ENCODE measurements around the gene CBLN3.
A peak's percentile ranks its signal among the peaks of the same experiment; 100 is the strongest.

CBLN3 gene

DNA sequence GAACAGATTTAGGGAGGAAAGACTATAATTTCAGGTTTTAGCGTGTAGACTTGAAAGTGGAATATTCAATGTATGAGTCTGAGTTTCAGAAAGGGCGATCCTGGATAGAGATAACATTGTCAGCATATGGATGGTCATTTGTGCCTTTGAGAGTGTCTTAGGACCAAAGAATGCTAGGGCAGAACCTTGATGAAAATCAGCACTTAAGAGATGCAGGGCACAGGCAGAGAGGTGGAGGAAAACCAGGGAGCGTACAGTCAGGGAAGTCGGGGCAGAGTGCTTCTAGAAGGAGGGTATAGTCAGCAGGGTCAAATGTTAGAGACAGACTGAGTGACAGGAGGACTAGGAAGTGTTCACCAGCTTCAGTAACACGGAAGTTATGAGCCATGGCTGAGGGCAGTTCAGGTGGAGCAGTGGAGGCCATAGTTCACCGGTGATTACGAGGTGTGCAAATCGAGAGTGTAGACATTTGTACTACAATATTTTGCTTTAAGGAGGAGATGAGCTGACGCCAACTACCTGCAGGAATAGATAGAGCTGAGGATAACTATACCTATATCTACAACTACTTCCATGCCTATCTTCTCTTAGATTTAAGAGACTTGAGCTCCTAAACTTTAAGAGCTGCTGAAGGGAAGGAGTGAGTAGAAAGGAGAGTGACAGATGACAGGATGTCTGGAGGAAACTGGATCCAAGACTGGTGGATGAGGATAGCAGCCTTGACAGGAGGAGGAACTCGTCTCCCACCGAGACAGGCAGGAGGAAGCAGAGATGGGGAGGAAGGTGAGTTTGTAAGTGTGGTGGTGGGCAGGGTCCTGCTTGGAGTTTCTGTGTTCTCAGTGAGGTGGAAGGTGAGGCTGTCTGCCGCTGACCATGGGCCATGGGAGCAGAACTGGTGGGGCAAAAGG, 6.5 kb downstream of the CBLN3 start:
- no peak for DNase-seq

DNA sequence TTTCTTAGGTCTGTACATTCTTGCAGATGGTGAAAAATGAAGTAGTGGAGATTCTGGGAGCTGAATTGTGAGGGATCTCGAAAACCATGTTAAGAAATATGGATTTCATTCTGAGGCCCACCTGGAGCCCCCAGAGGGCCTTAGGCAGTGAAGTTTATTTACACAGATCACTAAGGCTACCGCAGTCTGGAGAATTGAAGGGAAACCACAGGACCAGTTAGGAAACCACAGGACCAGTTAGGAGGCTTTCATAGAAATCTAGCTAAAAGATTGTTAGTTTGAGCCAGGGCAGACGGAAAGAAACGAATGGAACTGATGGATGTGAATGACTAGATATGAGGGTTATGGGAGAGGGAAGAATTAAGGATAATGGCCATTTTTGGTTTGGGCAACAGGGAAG, 7.2 kb downstream of the CBLN3 start:
- DNase-seq = no peak

GRCh38 chr14:24418492-24418873, 11.0 kb downstream of the CBLN3 start:
- no peak for DNase-seq

GRCh38 chr14:24417832-24418491, 11.5 kb downstream of the CBLN3 start:
- no peak for DNase-seq

DNA sequence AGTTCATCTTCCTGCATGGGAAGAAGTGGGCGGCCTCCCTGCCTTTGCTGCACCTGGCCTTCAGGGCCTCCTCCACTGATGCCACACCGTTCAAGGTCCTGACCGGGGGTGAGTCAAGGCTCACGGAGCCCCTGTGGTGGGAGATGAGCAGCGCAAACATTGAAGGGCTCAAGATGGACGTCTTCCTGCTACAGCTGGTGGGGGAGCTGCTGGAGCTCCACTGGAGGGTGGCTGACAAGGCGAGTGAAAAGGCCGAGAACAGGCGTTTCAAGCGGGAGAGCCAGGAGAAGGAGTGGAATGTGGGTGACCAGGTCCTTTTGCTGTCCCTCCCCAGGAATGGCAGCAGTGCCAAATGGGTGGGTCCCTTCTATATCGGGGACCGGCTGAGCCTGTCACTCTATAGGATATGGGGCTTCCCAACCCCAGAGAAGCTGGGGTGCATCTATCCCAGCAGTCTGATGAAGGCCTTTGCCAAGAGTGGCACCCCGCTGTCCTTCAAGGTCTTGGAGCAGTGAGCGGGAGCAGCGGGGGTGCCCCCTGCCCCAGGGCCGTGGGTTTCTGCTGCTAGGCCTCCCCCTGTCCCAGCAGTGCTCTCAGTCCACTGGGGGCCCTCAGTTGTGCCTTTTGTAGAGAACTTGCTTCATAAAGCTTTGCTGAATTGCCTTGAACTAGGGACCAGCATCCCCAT, 12.4 kb downstream of the CBLN3 start:
- DNase-seq = no peak

DNA sequence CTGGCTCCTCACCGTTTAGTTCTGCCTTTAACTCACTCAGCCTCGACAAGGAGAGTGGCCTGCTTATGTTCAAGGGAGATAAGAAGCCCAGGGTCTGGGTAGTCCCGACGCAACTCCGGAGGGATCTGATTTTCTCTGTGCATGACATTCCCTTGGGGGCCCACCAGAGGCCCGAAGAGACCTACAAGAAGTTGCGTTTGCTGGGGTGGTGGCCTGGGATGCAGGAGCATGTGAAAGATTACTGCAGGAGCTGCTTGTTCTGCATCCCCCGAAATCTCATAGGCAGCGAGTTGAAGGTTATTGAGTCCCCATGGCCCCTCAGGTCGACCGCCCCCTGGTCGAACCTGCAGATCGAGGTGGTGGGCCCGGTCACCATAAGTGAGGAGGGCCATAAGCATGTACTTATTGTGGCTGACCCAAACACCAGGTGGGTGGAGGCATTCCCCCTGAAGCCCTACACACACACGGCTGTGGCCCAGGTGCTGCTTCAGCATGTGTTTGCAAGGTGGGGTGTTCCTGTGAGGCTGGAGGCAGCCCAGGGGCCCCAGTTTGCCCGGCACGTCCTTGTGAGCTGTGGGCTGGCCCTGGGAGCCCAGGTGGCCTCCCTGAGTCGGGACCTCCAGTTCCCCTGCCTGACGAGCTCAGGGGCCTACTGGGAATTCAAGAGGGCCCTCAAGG, 13.1 kb downstream of the CBLN3 start:
- no peak for DNase-seq

DNA sequence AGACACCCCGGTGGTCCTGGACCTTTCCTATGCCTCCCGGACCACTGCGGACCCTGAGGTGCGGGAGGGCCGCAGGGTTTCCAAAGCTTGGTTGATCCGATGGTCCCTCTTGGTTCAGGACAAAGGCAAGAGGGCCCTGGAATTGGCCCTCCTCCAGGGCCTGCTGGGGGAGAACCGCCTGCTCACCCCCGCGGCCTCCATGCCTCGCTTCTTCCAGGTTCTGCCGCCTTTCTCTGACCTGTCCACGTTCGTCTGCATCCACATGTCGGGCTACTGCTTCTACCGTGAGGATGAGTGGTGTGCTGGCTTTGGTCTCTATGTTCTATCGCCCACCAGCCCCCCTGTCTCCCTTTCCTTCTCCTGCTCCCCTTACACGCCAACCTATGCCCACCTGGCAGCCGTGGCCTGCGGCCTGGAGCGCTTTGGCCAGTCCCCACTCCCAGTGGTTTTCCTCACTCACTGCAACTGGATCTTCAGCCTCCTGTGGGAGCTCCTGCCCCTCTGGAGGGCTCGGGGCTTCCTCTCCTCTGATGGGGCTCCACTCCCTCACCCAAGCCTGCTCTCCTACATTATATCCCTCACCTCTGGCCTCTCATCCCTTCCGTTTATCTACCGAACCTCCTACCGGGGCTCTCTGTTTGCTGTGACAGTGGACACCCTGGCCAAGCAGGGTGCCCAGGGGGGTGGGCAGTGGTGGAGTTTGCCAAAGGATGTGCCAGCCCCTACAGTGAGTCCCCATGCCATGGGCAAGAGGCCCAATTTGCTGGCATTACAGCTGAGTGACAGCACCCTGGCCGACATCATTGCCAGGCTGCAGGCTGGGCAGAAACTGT, 13.8 kb downstream of the CBLN3 start:
- no peak for DNase-seq

DNA sequence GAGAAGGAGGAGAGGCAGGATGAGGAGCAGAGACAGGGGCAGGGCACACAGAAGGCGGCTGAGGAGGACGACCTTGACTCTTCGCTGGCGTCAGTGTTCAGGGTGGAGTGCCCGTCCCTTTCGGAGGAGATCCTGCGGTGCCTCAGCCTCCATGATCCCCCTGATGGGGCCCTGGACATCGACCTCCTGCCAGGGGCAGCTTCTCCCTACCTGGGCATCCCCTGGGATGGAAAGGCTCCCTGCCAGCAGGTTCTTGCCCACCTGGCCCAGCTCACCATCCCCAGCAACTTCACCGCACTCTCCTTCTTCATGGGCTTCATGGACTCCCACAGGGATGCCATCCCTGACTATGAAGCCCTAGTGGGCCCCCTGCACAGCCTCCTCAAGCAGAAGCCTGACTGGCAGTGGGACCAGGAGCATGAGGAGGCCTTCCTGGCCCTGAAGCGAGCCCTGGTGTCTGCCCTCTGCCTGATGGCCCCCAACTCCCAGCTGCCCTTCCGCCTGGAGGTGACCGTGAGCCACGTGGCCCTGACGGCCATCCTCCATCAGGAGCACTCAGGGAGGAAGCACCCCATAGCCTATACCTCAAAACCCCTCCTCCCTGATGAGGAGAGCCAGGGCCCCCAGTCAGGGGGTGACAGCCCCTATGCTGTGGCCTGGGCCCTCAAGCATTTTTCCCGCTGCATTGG, 14.6 kb downstream of the CBLN3 start:
- DNase-seq = no peak

- DNase-seq = no peak
Measured at GRCh38 chr14:24414077-24414476, 15.4 kb downstream of the CBLN3 start.

DNA sequence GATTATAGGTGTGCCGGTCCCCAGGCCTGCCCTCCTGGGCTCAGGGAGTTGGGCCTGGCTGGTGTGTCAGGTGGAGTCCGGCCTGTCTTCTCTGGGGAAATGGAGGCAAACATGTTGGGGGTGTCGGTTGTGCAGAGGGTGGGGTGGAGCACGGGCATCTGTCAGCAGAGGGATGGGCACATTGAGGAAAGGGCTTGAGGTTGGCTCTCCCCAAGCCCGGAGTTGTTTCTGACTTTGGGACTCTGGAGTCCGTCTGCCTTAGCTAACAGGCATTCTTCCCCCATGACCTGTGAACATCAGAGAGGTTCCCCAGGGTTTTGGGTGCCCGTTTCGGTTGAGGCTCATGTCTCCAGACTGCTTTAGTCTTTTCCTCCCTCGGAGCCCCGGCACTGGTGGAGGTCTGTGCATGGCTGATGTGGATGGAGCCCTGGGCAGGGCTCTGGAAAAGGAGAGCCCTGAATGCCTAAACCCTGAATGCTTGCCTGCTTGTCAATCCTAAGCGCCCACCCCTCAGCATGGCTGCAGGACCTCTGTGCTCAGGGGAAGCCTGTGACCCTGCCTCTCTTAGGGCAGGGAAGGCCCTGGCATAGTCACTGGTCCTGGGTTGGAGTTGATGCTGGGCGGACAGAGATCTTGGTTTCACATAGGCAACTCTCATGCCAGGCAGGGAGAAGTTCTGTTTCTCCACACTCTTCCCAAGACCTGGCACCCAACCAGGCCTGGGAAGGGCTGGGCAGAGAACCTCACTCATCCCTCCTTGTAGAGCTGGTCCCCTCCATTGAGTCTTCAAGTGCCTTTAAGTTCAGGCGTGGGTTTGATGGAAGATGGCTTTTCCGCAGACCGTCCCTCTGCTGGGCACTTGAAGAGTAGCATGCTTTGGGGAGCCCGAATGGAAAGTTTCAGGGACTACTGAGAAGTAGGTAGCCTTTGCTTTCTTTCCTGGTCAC, 17.8 kb downstream of the CBLN3 start:
- peak; percentile 12 for DNase-seq

DNA sequence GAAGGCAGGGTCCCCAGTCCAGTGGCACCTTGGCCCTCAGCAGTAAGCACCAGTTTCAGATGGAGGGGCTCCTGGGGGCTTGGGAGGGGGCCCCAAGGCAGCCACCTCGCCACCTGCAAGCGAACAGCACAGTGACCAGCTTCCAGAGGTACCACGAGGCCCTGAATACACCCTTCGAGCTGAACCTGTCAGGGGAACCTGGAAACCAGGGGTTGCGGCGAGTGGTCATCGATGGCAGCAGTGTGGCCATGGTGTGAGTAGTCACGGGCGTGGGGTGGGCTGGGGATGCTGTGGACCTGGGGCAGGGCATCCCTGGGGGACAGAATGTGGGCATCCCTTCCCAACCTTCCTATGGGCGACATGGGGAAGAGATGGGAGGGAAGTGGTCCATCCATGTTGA, 19.5 kb downstream of the CBLN3 start:
- no peak for DNase-seq

- DNase-seq = no peak
Measured at GRCh38 chr14:24409192-24409591, 20.3 kb downstream of the CBLN3 start.

DNA sequence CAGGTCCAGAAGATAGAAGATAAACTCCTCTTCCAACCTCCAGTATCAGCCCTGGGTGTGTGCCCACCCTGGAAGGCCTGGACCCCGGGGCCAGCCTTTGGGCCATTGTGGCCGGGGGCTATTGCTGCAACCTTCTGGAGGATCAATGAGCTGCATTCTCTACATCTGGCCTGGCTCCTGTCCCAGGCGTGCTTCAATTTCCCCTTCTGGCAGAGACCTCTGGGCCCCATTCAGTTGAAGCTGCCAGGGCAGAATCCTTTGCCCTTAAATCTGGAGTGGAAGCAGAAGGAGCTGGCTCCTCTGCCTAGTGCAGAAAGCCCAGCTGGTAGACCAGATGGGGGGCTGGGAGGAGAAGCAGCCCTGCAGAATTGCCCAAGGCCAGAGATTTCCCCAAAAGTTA, 20.7 kb downstream of the CBLN3 start:
- DNase-seq = no peak

GRCh38 chr14:24407608-24408325, 21.7 kb downstream of the CBLN3 start:
- no peak for DNase-seq

GRCh38 chr14:24406416-24406815, 23.1 kb downstream of the CBLN3 start:
- DNase-seq = no peak

DNA sequence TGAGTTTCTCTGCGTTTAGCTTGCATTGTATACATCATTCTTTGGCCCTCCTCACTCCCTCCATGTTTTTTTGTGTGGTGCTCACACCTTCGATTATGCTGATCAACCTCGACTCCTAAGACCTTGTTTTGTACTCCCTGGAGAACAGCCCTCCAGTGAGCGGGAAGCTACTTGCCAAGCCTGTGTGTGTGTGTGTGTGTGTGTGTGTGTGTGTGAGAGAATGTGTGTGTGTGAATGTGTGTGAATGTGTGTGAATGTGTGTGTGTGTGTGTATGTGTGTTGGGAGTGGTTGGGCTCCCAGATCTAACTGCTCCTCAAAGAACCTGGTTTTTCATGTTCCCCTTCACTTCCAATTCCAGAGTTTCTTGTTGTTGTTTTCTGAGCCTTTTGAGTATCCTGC, 24.7 kb downstream of the CBLN3 start:
- DNase-seq = no peak

DNA sequence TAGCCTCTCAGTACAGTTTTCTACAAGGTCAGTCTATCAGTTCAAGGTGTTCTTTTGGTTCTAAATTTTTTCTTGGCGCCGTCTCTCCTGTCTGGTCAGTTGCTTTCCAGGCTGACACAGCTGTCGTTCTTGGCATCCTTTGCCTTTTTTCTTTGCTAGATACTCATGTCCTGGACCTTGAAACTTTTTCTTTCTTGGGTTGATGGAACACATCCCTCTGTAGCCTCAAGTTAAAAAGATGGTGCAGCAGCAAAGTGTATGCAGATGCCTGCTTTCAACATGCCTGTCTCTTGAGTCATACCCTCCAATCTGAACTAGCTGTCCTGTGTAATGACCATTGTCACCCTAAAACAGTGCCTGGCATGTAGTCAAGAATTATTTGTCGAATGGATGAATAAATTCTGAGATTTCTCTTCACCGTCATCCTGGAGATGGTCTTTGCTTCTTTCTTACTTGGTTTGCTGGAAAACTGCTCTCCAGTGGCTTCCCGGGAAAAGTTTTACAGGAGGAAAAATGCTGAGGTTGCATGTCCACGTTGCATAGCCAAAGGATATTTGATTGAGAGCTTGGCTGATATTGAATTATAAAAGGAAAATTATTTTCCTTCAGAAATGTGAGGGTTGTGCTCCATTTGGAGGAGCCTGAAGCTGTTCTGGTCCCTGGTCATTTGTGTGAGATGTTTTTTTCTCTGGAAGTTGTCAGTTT, 26.0 kb downstream of the CBLN3 start:
- no peak for DNase-seq

DNA sequence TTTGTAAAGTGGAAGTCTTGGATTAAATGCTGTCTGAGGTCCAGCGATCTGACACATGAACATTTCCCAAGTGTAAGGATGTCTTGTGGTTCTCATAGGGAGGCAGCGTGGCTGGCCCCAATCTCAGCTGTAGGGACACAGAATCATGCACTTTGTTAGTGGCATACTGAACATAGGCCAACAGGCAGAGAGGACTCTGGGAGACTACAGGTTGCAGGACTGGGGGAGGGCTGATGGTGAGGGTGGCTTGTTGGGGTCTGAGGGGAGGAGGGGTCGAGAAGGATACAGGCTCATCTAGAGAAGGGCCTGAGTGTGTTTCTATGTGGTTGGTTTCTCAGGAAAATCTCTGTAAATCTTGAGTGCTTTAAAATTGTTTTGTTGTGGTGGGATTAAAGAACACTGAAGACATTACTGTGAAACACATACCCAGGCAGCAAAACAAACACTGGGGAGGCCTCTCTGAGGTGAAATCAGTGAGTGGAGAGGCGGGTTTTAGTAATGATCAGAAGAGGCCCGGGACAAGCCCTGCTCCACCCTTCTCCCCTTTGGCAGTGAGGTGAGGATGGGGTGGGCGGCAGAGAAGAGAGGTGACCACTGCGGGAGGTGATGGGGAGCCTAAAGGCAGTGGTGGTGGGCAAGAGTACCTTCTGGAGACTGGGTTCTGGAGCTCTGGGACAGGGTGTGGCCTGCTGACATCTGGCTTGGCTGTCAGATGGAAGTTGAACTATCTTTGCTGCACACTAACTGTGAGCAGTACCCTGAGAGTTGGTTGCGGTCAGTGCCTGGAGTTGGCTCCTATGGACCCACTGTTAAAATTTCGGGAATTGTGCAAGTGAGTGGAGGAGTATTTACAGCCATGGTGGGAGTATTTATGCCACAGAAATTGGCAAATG, 27.4 kb downstream of the CBLN3 start:
- no peak for DNase-seq
